Activated CD4-positive, alpha-beta T cell treated with anti-CD3 and anti-CD28 coated beads for 4 hours (primary cell): Measurements from ENCODE around the gene ZNF83.
A peak's percentile ranks its signal among the peaks of the same experiment; 100 is the strongest.
"Not testable (repeated sequence)": the region's sequence is repeated elsewhere in the genome, so short reads cannot be mapped to it uniquely, and the experiment has no call there.

Experiments used
- DNase-seq, 2 donors: peaks; one replicate each; pipeline ENCODE4 v3.0.0-alpha.2; 2020

The ZNF83 gene

GRCh38 chr19:52637718-52638585, at the start of gene ZNF83:
TSS of gene ZNF83 (minus strand) at chr19:52638355.
- DNase-seq: peak; percentile 94 to 99

GRCh38 chr19:52687684-52688083, 49.5 kb upstream of the ZNF83 start:
- no peak for DNase-seq

GRCh38 chr19:52685811-52686210, 47.7 kb upstream of the ZNF83 start:
- DNase-seq: no peak

- not testable (repeated sequence) for DNase-seq
Measured at GRCh38 chr19:52681216-52681615, 43.1 kb upstream of the ZNF83 start.

GRCh38 chr19:52679598-52679997, 41.4 kb upstream of the ZNF83 start:
- DNase-seq: no peak

- DNase-seq: not testable (repeated sequence)
Measured at GRCh38 chr19:52675239-52675638, 37.1 kb upstream of the ZNF83 start.

- no peak for DNase-seq
Measured at GRCh38 chr19:52673014-52673413, 34.9 kb upstream of the ZNF83 start.

- DNase-seq: no peak
Measured at GRCh38 chr19:52670046-52670445, 31.9 kb upstream of the ZNF83 start.

GRCh38 chr19:52669586-52669985, 31.4 kb upstream of the ZNF83 start:
- DNase-seq: no peak

GRCh38 chr19:52667972-52668371, 29.8 kb upstream of the ZNF83 start:
- no peak for DNase-seq

GRCh38 chr19:52666506-52666905, 28.4 kb upstream of the ZNF83 start:
- DNase-seq: no peak

GRCh38 chr19:52665529-52665928, 27.4 kb upstream of the ZNF83 start:
- no peak for DNase-seq

- no peak for DNase-seq
Measured at GRCh38 chr19:52665027-52665426, 26.9 kb upstream of the ZNF83 start.

- no peak for DNase-seq
Measured at GRCh38 chr19:52664461-52664860, 26.3 kb upstream of the ZNF83 start.

- no peak for DNase-seq
Measured at GRCh38 chr19:52662631-52663030, 24.5 kb upstream of the ZNF83 start.

GRCh38 chr19:52660981-52661380, 22.8 kb upstream of the ZNF83 start:
- no peak for DNase-seq

GRCh38 chr19:52659013-52659412, 20.9 kb upstream of the ZNF83 start:
- DNase-seq: no peak

- DNase-seq: no peak
Measured at GRCh38 chr19:52658595-52658994, 20.4 kb upstream of the ZNF83 start.

- no peak for DNase-seq
Measured at GRCh38 chr19:52653161-52653560, 15.0 kb upstream of the ZNF83 start.

GRCh38 chr19:52651956-52652355, 13.8 kb upstream of the ZNF83 start:
- no peak for DNase-seq

GRCh38 chr19:52648336-52649016, 10.3 kb upstream of the ZNF83 start:
- no peak for DNase-seq

GRCh38 chr19:52646571-52647217, 8.5 kb upstream of the ZNF83 start:
- DNase-seq: no peak

- DNase-seq: no peak
Measured at GRCh38 chr19:52640916-52641315, 2.8 kb upstream of the ZNF83 start.

- no peak for DNase-seq
Measured at GRCh38 chr19:52639996-52640395, 1.8 kb upstream of the ZNF83 start.
